H9 (cell line): ENCODE measurements around the gene KBTBD12. TPM values are rescaled to one million over a fixed set of nuclear protein-coding genes. Genes with fewer than 3 reads are reported as not detected.

ENCODE experiments used
- DNase-seq: peaks from one replicate; pipeline ENCODE4 v3.0.0-alpha.2; 2017
- H2AFZ ChIP-seq: one replicate; pipeline ENCODE4 v1.6.1; 2013; ENCODE audit warnings: mild to moderate bottlenecking, low read length, control low read depth, moderate library complexity
- H2AK5ac ChIP-seq: 2 replicates; pipeline ENCODE4 v1.6.1; 2013; ENCODE audit warnings: low read length, control low read depth, mixed read lengths; ENCODE audit not compliant: insufficient read length
- H2BK120ac ChIP-seq: one replicate; pipeline ENCODE4 v1.6.1; 2013; ENCODE audit warnings: low read depth, mild to moderate bottlenecking, low read length, control low read depth, inconsistent platforms; ENCODE audit not compliant: poor library complexity, severe bottlenecking
- H2BK12ac ChIP-seq: 2 replicates; pipeline ENCODE4 v1.6.1; 2013; ENCODE audit warnings: low read length, control low read depth, mixed read lengths, low read depth; ENCODE audit not compliant: insufficient read length
- H2BK15ac ChIP-seq: 2 replicates; pipeline ENCODE4 v1.6.1; 2013; ENCODE audit warnings: low read depth, low read length, control low read depth
- H2BK20ac ChIP-seq: one replicate; pipeline ENCODE4 v1.6.1; 2013; ENCODE audit warnings: low read depth, mild to moderate bottlenecking, low read length, control low read depth, inconsistent platforms; ENCODE audit not compliant: poor library complexity, severe bottlenecking
- H2BK5ac ChIP-seq: 2 replicates; pipeline ENCODE4 v1.6.1; 2013; ENCODE audit warnings: low read length, control low read depth, mixed read lengths; ENCODE audit not compliant: insufficient read length
- H3K14ac ChIP-seq: 2 replicates; pipeline ENCODE4 v1.6.1; 2013; ENCODE audit warnings: low read length, control low read depth; ENCODE audit not compliant: insufficient read depth
- H3K18ac ChIP-seq: 2 replicates; pipeline ENCODE4 v1.6.1; 2013; ENCODE audit warnings: low read depth, mild to moderate bottlenecking, mixed read lengths, low read length, control low read depth; ENCODE audit not compliant: insufficient read length
- H3K23ac ChIP-seq: 2 replicates; pipeline ENCODE4 v1.6.1; 2013; ENCODE audit warnings: low read length, control low read depth, mixed read lengths, low read depth; ENCODE audit not compliant: insufficient read length
- H3K23me2 ChIP-seq: 2 replicates; pipeline ENCODE4 v1.6.1; 2013; ENCODE audit warnings: low read depth, mild to moderate bottlenecking, mixed read lengths, low read length, control low read depth; ENCODE audit not compliant: insufficient read length, poor library complexity, severe bottlenecking
- H3K27ac ChIP-seq: 2 replicates; pipeline ENCODE4 v1.5.1; 2013; ENCODE audit warnings: low read length, control low read depth, mixed read lengths, low read depth; ENCODE audit not compliant: insufficient read length
- H3K27me3 ChIP-seq: 2 replicates; pipeline ENCODE4 v1.6.1; 2013; ENCODE audit warnings: low read length, control low read depth, inconsistent platforms; ENCODE audit not compliant: insufficient read depth
- H3K4ac ChIP-seq: 2 replicates; pipeline ENCODE4 v1.6.1; 2013; ENCODE audit warnings: low read depth, mild to moderate bottlenecking, control low read depth, inconsistent platforms, low read length, moderate library complexity
- H3K4me1 ChIP-seq: 2 replicates; pipeline ENCODE4 v1.6.1; 2013; ENCODE audit warnings: low read length, control low read depth, inconsistent platforms; ENCODE audit not compliant: insufficient read depth
- H3K4me2 ChIP-seq: 2 replicates; pipeline ENCODE4 v1.6.1; 2013; ENCODE audit warnings: low read length, control low read depth, mixed read lengths; ENCODE audit not compliant: insufficient read length, insufficient read depth
- H3K56ac ChIP-seq: 2 replicates; pipeline ENCODE4 v1.6.1; 2013; ENCODE audit warnings: low read depth, mild to moderate bottlenecking, mixed read lengths, low read length, control low read depth; ENCODE audit not compliant: insufficient read length
- H3K79me1 ChIP-seq: 2 replicates; pipeline ENCODE4 v1.6.1; 2013; ENCODE audit warnings: low read depth, mild to moderate bottlenecking, moderate library complexity, low read length, control low read depth, inconsistent platforms; ENCODE audit not compliant: insufficient read depth, poor library complexity, severe bottlenecking
- H3K79me2 ChIP-seq: 2 replicates; pipeline ENCODE4 v1.6.1; 2013; ENCODE audit warnings: low read length, control low read depth, inconsistent platforms; ENCODE audit not compliant: insufficient read depth
- H3K9ac ChIP-seq: 2 replicates; pipeline ENCODE4 v1.6.1; 2013; ENCODE audit warnings: low read length, control low read depth, mixed read lengths; ENCODE audit not compliant: insufficient read length; ENCODE audit errors: extremely low read depth
- H3K9me3 ChIP-seq: one replicate; pipeline ENCODE4 v1.6.1; 2013; ENCODE audit warnings: low read depth, low read length, inconsistent platforms; ENCODE audit not compliant: control insufficient read depth
- H3T11ph ChIP-seq: one replicate; pipeline ENCODE4 v1.6.1; 2013; ENCODE audit warnings: mild to moderate bottlenecking, low read length, control low read depth, inconsistent platforms
- H4K20me1 ChIP-seq: one replicate; pipeline ENCODE4 v1.6.1; 2013; ENCODE audit not compliant: control insufficient read depth, insufficient read length, insufficient read depth
- H4K5ac ChIP-seq: 2 replicates; pipeline ENCODE4 v1.6.1; 2013; ENCODE audit warnings: low read depth, mild to moderate bottlenecking, mixed read lengths, low read length, control low read depth; ENCODE audit not compliant: insufficient read length
- H4K8ac ChIP-seq: replicated peaks from 2 replicates; pipeline ENCODE4 v1.6.1; 2013; ENCODE audit warnings: low read length, control low read depth, mixed read lengths, low read depth; ENCODE audit not compliant: insufficient read length
- H4K91ac ChIP-seq: 2 replicates; pipeline ENCODE4 v1.6.1; 2013; ENCODE audit warnings: low read depth, mild to moderate bottlenecking, moderate library complexity, mixed read lengths, low read length, control low read depth; ENCODE audit not compliant: insufficient read length
- H3K27ac Mint-ChIP-seq, 3 experiments: 2 replicates in 2 of 3; 3 replicates in 1 of 3; pipeline ENCODE4 v1.8.0; 2020 to 2021; ENCODE audit warnings: mixed read lengths in 3 of 3, mild to moderate bottlenecking in 1 of 3, moderate library complexity in 1 of 3
- H3K27me3 Mint-ChIP-seq: 2 replicates; pipeline ENCODE4 v1.8.0; 2021; ENCODE audit warnings: low read depth, mild to moderate bottlenecking, moderate library complexity, mixed read lengths
- H3K36me3 Mint-ChIP-seq, 3 experiments: 2 replicates in 2 of 3; 3 replicates in 1 of 3; pipeline ENCODE4 v1.8.0; 2020 to 2021; ENCODE audit warnings: low read depth in 3 of 3, mixed read lengths in 3 of 3; ENCODE audit not compliant: insufficient read depth in 1 of 3
- H3K4me1 Mint-ChIP-seq, 2 experiments: 2 replicates each; pipeline ENCODE4 v1.8.0; 2020; ENCODE audit warnings: mixed read lengths in 2 of 2
- H3K4me3 Mint-ChIP-seq, 2 experiments: 2 replicates in 1 of 2; 3 replicates in 1 of 2; pipeline ENCODE4 v1.8.0; 2020 to 2021; ENCODE audit warnings: mild to moderate bottlenecking in 2 of 2, mixed read lengths in 2 of 2, moderate library complexity in 1 of 2
- H3K9me3 Mint-ChIP-seq, 2 experiments: 2 replicates in 1 of 2; 3 replicates in 1 of 2; pipeline ENCODE4 v1.8.0; 2020; ENCODE audit warnings: mild to moderate bottlenecking in 2 of 2, mixed read lengths in 2 of 2, moderate library complexity in 1 of 2
- WGBS: extraction: QIAGEN DNeasy Blood & Tissue Kit; methylation state at CpG from one replicate; pipeline ENCODE4 v1.1.7; 2013; ENCODE audit warnings: missing lambda C conversion rate, low lambda C conversion rate, mixed read lengths; ENCODE audit not compliant: insufficient read length; ENCODE audit errors: extremely low coverage; 5-methylcytosine and 5-hydroxymethylcytosine counted together
- total RNA-seq: library from RNA; stranded (reverse); gene quantifications from 2 replicates; pipeline ENCODE4 v1.2.1, GENCODE V29; 2021
- TF ChIP-seq, protein P1 (sequence below): fragments of 200-600 bp; sonication (generic); conservative IDR thresholded peaks from 3 replicates; pipeline ENCODE4 v1.8.0; 2021; ENCODE audit warnings: antibody characterized with exemption, mild to moderate bottlenecking

KBTBD12 gene
- total RNA-seq, 1 experiment from 2014 or later: not detected

DNA sequence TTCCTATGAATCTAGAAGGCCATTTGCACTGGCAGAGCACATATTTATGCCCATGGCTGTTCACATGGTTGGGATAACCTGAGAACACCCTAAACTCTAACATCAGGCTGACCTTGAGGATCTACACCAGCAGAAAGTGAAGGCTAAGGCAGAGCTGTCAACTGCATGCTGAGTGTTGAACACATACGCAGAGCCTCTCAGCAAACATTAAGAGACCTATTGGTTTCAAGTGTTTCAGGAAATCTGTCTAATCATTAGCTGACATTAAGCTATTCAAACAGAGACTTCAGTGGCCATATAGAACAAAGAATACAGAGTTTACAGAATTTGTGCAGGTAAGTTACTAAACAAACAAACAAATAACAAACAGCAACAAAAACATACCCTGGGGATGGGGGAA, 121.1 kb downstream of the KBTBD12 start:
- Mint-ChIP-seq H3K4me3 (no peak overlapping the region), H3K36me3 (no peaks in the 10 kb centered on the region), H3K27me3 (peaks cover 21% of the 10 kb centered on the region), H3K4me1 (no peaks in the 10 kb centered on the region), H3K9me3 (no peaks in the 10 kb centered on the region), H3K27ac (no peak overlapping the region)
- Histone ChIP-seq H3K14ac (no peak overlapping the region), H3K4ac (no peak overlapping the region), H2BK12ac (no peak overlapping the region), H4K5ac (no peak overlapping the region), H2AFZ (no peak overlapping the region), H3K79me2 (no peaks in the 10 kb centered on the region), H2BK15ac (no peak overlapping the region), H2BK120ac (no peak overlapping the region), H3K4me1 (no peaks in the 10 kb centered on the region), H4K20me1 (no peaks in the 10 kb centered on the region), H3K4me2 (no peak overlapping the region), H3K23ac (no peak overlapping the region), H2BK5ac (no peak overlapping the region), H3K18ac (no peak overlapping the region), H3K9ac (no peak overlapping the region), H4K91ac (no peak overlapping the region), H2AK5ac (no peak overlapping the region), H2BK20ac (no peak overlapping the region), H3K27ac (no peak overlapping the region), H3K23me2 (no peaks in the 10 kb centered on the region), H3K56ac (no peak overlapping the region), H3T11ph (no peak overlapping the region), H4K8ac (no peak overlapping the region), H3K27me3 (no peaks in the 10 kb centered on the region), H3K9me3 (no peaks in the 10 kb centered on the region), H3K79me1 (no peaks in the 10 kb centered on the region)
- no peak for DNase-seq
- TF ChIP-seq, protein P1, sequence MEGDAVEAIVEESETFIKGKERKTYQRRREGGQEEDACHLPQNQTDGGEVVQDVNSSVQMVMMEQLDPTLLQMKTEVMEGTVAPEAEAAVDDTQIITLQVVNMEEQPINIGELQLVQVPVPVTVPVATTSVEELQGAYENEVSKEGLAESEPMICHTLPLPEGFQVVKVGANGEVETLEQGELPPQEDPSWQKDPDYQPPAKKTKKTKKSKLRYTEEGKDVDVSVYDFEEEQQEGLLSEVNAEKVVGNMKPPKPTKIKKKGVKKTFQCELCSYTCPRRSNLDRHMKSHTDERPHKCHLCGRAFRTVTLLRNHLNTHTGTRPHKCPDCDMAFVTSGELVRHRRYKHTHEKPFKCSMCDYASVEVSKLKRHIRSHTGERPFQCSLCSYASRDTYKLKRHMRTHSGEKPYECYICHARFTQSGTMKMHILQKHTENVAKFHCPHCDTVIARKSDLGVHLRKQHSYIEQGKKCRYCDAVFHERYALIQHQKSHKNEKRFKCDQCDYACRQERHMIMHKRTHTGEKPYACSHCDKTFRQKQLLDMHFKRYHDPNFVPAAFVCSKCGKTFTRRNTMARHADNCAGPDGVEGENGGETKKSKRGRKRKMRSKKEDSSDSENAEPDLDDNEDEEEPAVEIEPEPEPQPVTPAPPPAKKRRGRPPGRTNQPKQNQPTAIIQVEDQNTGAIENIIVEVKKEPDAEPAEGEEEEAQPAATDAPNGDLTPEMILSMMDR: no peak
- no CpG with 5 or more reads among the region's 1 CpG for WGBS

Other genes starting within 250 kb of the KBTBD12 start
- gene ABTB1, start 242.3 kb upstream of the KBTBD12 start, total RNA-seq: 3.9 and 6.2 TPM in 2 replicates
- 0.11 and 0.22 TPM in 2 replicates for gene MGLL, start 92.7 kb upstream of the KBTBD12 start, total RNA-seq
- gene SEC61A1, start 137.2 kb downstream of the KBTBD12 start, total RNA-seq: 138 and 146 TPM in 2 replicates
- 99.6 and 99.7 TPM in 2 replicates for gene RUVBL1, start 208.6 kb downstream of the KBTBD12 start, total RNA-seq
- gene EEFSEC, start 238.2 kb downstream of the KBTBD12 start, total RNA-seq: 9.5 and 10.2 TPM in 2 replicates